Neuronal stem cell (in vitro differentiated cells): Measurements from ENCODE around the gene RALGAPA1.

ENCODE experiments used
- DNase-seq: peaks from one replicate; pipeline ENCODE4 v3.0.0-alpha.2; 2013; ENCODE audit warnings: low spot score
- H2AFZ ChIP-seq: one replicate; pipeline ENCODE4 v1.6.1; 2013; ENCODE audit warnings: mild to moderate bottlenecking, low read length, inconsistent platforms
- H2AK5ac ChIP-seq: 2 replicates; pipeline ENCODE4 v1.6.1; 2013; ENCODE audit warnings: low read depth, mild to moderate bottlenecking, inconsistent platforms, low read length, moderate library complexity, mixed read lengths
- H2BK120ac ChIP-seq: 2 replicates; pipeline ENCODE4 v1.6.1; 2013; ENCODE audit warnings: low read depth, mild to moderate bottlenecking, inconsistent platforms, low read length, moderate library complexity, mixed read lengths
- H2BK12ac ChIP-seq: one replicate; pipeline ENCODE4 v1.6.1; 2013; ENCODE audit warnings: low read length, inconsistent platforms
- H2BK15ac ChIP-seq: 2 replicates; pipeline ENCODE4 v1.6.1; 2013; ENCODE audit warnings: mild to moderate bottlenecking, low read length, inconsistent platforms, mixed read lengths
- H2BK5ac ChIP-seq: one replicate; pipeline ENCODE4 v1.6.1; 2013; ENCODE audit warnings: inconsistent platforms, mild to moderate bottlenecking, low read length, moderate library complexity
- H3K14ac ChIP-seq: one replicate; pipeline ENCODE4 v1.6.1; 2013; ENCODE audit warnings: low read length, inconsistent platforms
- H3K18ac ChIP-seq: 2 replicates; pipeline ENCODE4 v1.6.1; 2013; ENCODE audit warnings: low read length, inconsistent platforms
- H3K23ac ChIP-seq: 2 replicates; pipeline ENCODE4 v1.6.1; 2013; ENCODE audit warnings: low read depth, mild to moderate bottlenecking, mixed read lengths, low read length, inconsistent platforms; ENCODE audit not compliant: poor library complexity
- H3K27ac ChIP-seq: replicated peaks from 3 replicates; pipeline ENCODE4 v1.5.1; 2013; ENCODE audit warnings: low read length, inconsistent platforms
- H3K27me3 ChIP-seq, 3 experiments: 2 replicates each; pipeline ENCODE4 v1.6.1; 2013; ENCODE audit warnings: low read length in 3 of 3, mild to moderate bottlenecking in 2 of 3, inconsistent platforms in 1 of 3, low read depth in 1 of 3, mixed read lengths in 1 of 3, moderate library complexity in 1 of 3; ENCODE audit not compliant: control insufficient read depth in 3 of 3, insufficient read depth in 3 of 3
- H3K36me3 ChIP-seq, 2 donors: replicated peaks in 1 of 2; 2 replicates each; pipeline ENCODE4 v1.6.1; 2013; ENCODE audit warnings: low read length in 2 of 2; ENCODE audit not compliant: control insufficient read depth in 2 of 2, insufficient read depth in 2 of 2
- H3K4ac ChIP-seq: 2 replicates; pipeline ENCODE4 v1.6.1; 2013; ENCODE audit warnings: inconsistent platforms, mild to moderate bottlenecking, low read length, moderate library complexity
- H3K4me1 ChIP-seq, 2 donors: 1 replicate in 1 of 2; 2 replicates in 1 of 2; pipeline ENCODE4 v1.6.1; 2013; ENCODE audit warnings: low read length in 2 of 2, low read depth in 1 of 2; ENCODE audit not compliant: control insufficient read depth in 2 of 2, insufficient read depth in 1 of 2
- H3K4me2 ChIP-seq: one replicate; pipeline ENCODE4 v1.6.1; 2013; ENCODE audit warnings: mild to moderate bottlenecking, low read length, inconsistent platforms; ENCODE audit not compliant: insufficient read depth, poor library complexity, severe bottlenecking
- H3K4me3 ChIP-seq, 2 donors: 2 replicates each; pipeline ENCODE4 v1.5.1; 2013; ENCODE audit warnings: low read length in 2 of 2, mild to moderate bottlenecking in 2 of 2, inconsistent platforms in 1 of 2, moderate library complexity in 1 of 2
- H3K79me1 ChIP-seq: one replicate; pipeline ENCODE4 v1.6.1; 2013; ENCODE audit warnings: low read depth, mild to moderate bottlenecking, inconsistent platforms, low read length, moderate library complexity
- H3K9ac ChIP-seq: one replicate; pipeline ENCODE4 v1.6.1; 2013; ENCODE audit warnings: mild to moderate bottlenecking, low read depth, low read length, inconsistent platforms; ENCODE audit not compliant: poor library complexity
- H3K9me3 ChIP-seq, 2 donors: replicated peaks in 1 of 2; 2 replicates each; pipeline versions ENCODE3 to v1.6.1; 2013; ENCODE audit warnings: low read length in 2 of 2, mild to moderate bottlenecking in 2 of 2, inconsistent platforms in 1 of 2, low read depth in 1 of 2, mixed read lengths in 1 of 2, moderate library complexity in 1 of 2; ENCODE audit not compliant: control insufficient read depth in 2 of 2, insufficient read depth in 1 of 2
- H4K8ac ChIP-seq: one replicate; pipeline ENCODE4 v1.6.1; 2013; ENCODE audit warnings: low read depth, mild to moderate bottlenecking, inconsistent platforms, low read length, moderate library complexity
- H4K91ac ChIP-seq: one replicate; pipeline ENCODE4 v1.6.1; 2013; ENCODE audit warnings: low read length, low read depth, mild to moderate bottlenecking, inconsistent platforms; ENCODE audit not compliant: poor library complexity
- WGBS, 2 donors: extraction: QIAGEN DNeasy Blood & Tissue Kit; methylation state at CpG; one replicate each; pipeline ENCODE4 v1.1.7; 2013; ENCODE audit warnings: missing lambda C conversion rate in 2 of 2, mixed read lengths in 1 of 2; ENCODE audit not compliant: insufficient read length in 2 of 2, insufficient replicate concordance in 1 of 2; ENCODE audit errors: extremely low coverage in 2 of 2; 5-methylcytosine and 5-hydroxymethylcytosine counted together

Gene RALGAPA1

GRCh38 chr14:35512765-35513164 lies 296.3 kb downstream of the RALGAPA1 start:
- Histone ChIP-seq H2BK5ac (no peak overlapping the region), H2BK120ac (no peak overlapping the region), H2BK12ac (no peak overlapping the region), H2BK15ac (no peak overlapping the region), H3K14ac (no peak overlapping the region), H3K27me3 (no peaks in the 10 kb centered on the region), H2AFZ (no peak overlapping the region), H3K4me1 (no peaks in the 10 kb centered on the region), H3K4me2 (no peak overlapping the region), H3K9ac (no peak overlapping the region), H3K79me1 (no peaks in the 10 kb centered on the region), H3K4me3 (no peak overlapping the region), H3K9me3 (no peaks in the 10 kb centered on the region), H3K36me3 (no peaks in the 10 kb centered on the region), H3K18ac (peak overlapping the region; percentile 24), H2AK5ac (peak overlapping the region; percentile 34), H4K8ac (no peak overlapping the region), H3K4ac (no peak overlapping the region), H3K23ac (no peak overlapping the region), H4K91ac (no peak overlapping the region), H3K27ac (no peak overlapping the region)
- no CpG with 5 or more reads among the region's 4 CpGs for whole genome bisulfite sequencing, 2 donors
- no peak for DNase-seq

DNA sequence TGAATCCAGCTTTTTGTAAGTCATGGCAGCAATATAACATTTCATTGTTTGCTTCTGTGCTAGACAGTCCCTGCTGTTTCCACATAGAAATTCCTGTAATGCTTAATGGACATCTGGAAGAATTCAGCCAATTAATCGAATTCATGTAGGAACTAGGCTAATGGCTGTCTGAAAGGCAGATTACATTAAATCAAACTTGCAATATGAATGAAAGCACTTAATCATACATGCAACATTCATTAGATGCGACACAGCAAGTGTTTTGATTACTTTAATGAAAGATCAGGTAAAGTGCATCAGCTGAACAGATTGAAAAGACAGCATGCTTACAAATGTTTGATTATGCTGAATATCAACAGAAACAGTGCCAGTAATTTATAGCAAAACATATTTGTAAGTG lies 299.2 kb downstream of the RALGAPA1 start:
- no peak overlapping the region for H2BK120ac ChIP-seq
- H3K4me3 ChIP-seq, result no peak overlapping the region
- H3K23ac ChIP-seq, result no peak overlapping the region
- WGBS, 2 donors, result no CpG with 5 or more reads among the region's 2 CpGs
- no peak overlapping the region for H3K14ac ChIP-seq
- H3K4me2 ChIP-seq, result no peak overlapping the region
- no peaks in the 10 kb centered on the region for H3K79me1 ChIP-seq
- H3K36me3 ChIP-seq, result no peaks in the 10 kb centered on the region
- H4K91ac ChIP-seq, result no peak overlapping the region
- no peak overlapping the region for H2BK12ac ChIP-seq
- H4K8ac ChIP-seq, result no peak overlapping the region
- no peak for DNase-seq
- H3K9me3 ChIP-seq, result no peaks in the 10 kb centered on the region
- H3K9ac ChIP-seq, result no peak overlapping the region
- H2BK15ac ChIP-seq, result no peak overlapping the region
- no peak overlapping the region for H3K27ac ChIP-seq
- H2AFZ ChIP-seq, result no peak overlapping the region
- H3K4ac ChIP-seq, result no peak overlapping the region
- H2AK5ac ChIP-seq, result no peak overlapping the region
- no peak overlapping the region for H3K18ac ChIP-seq
- peaks cover 0 to 15% (median 0%) of the 10 kb centered on the region in 3 experiments for H3K27me3 ChIP-seq
- H2BK5ac ChIP-seq, result no peak overlapping the region
- H3K4me1 ChIP-seq, result no peaks in the 10 kb centered on the region

DNA sequence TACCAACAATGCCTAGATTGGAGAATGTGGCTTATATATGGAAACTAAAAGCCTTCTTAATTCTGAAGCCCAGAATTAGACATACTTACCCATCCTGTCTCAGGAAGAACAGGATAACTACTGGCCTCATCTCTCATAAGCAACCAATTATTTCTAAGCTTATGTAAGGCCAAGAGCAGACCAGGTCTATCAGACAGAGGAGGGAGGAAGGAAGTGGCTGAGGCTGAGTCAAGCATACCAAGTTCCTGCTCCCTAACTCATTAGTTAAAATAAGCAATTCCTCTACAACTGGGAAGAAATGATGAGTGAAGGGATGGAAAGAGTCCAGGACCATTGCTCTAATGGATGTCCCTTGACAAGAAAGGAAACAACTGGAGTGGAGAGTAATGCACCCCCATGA lies 302.2 kb downstream of the RALGAPA1 start:
- H2BK5ac ChIP-seq, result no peak overlapping the region
- DNase-seq, result no peak
- no peak overlapping the region for H2BK12ac ChIP-seq
- no peak overlapping the region for H3K4ac ChIP-seq
- no peak overlapping the region for H3K4me2 ChIP-seq
- no peak overlapping the region for H2BK15ac ChIP-seq
- no peak overlapping the region for H3K9ac ChIP-seq
- no peaks in the 10 kb centered on the region for H3K4me1 ChIP-seq
- H3K27me3 ChIP-seq, result peaks cover 0 to 20% (median 0%) of the 10 kb centered on the region in 3 experiments
- H3K18ac ChIP-seq, result no peak overlapping the region
- no peak overlapping the region for H2AK5ac ChIP-seq
- no peak overlapping the region for H3K23ac ChIP-seq
- no peaks in the 10 kb centered on the region for H3K9me3 ChIP-seq
- no peak overlapping the region for H2AFZ ChIP-seq
- no peak overlapping the region for H3K27ac ChIP-seq
- no peak overlapping the region for H3K14ac ChIP-seq
- H4K91ac ChIP-seq, result no peak overlapping the region
- no peak overlapping the region for H4K8ac ChIP-seq
- H3K36me3 ChIP-seq, result no peaks in the 10 kb centered on the region
- H3K4me3 ChIP-seq, result no peak overlapping the region
- H2BK120ac ChIP-seq, result no peak overlapping the region
- no peaks in the 10 kb centered on the region for H3K79me1 ChIP-seq

GRCh38 chr14:35506461-35506860 lies 302.6 kb downstream of the RALGAPA1 start:
- WGBS, 2 donors, result no CpG with 5 or more reads among the region's 6 CpGs
- H2BK12ac ChIP-seq, result no peak overlapping the region
- peaks cover 0 to 23% (median 0%) of the 10 kb centered on the region in 3 experiments for H3K27me3 ChIP-seq
- H3K18ac ChIP-seq, result no peak overlapping the region
- H3K27ac ChIP-seq, result no peak overlapping the region
- H3K9ac ChIP-seq, result no peak overlapping the region
- H3K79me1 ChIP-seq, result no peaks in the 10 kb centered on the region
- H4K8ac ChIP-seq, result no peak overlapping the region
- no peak overlapping the region for H4K91ac ChIP-seq
- no peak overlapping the region for H3K4me3 ChIP-seq
- H2AK5ac ChIP-seq, result no peak overlapping the region
- no peak overlapping the region for H2BK5ac ChIP-seq
- no peaks in the 10 kb centered on the region for H3K4me1 ChIP-seq
- no peak for DNase-seq
- no peak overlapping the region for H2BK120ac ChIP-seq
- no peaks in the 10 kb centered on the region for H3K9me3 ChIP-seq
- no peak overlapping the region for H3K4me2 ChIP-seq
- no peak overlapping the region for H3K4ac ChIP-seq
- H3K36me3 ChIP-seq, result no peaks in the 10 kb centered on the region
- H2AFZ ChIP-seq, result no peak overlapping the region
- H3K14ac ChIP-seq, result no peak overlapping the region
- H2BK15ac ChIP-seq, result no peak overlapping the region
- no peak overlapping the region for H3K23ac ChIP-seq
